B cell (primary cell): ENCODE results near the gene COL9A3. TPM values are rescaled to one million over a fixed set of nuclear protein-coding genes. Genes with fewer than 3 reads are reported as not detected.

Experiments used
- ATAC-seq: fragments of 200-7000 bp; cut with Tn5 transposase; one replicate; pipeline ENCODE4 v1.10.0; 2021; ENCODE audit warnings: low read depth, mild to moderate bottlenecking, moderate number of reproducible peaks, moderate library complexity
- CTCF ChIA-PET: fragments of 350-600 bp; sonication (Branson Sonifier 250); formaldehyde crosslinking; loops from one replicate; lab custom pipeline; 2021; ENCODE audit warnings: antibody characterized with exemption, inconsistent platforms; lab: Charles Lee
- POLR2A ChIA-PET: fragments of 350-600 bp; sonication (Branson Sonifier 250); formaldehyde crosslinking; loops from one replicate; lab custom pipeline; 2021; ENCODE audit warnings: antibody characterized with exemption; lab: Charles Lee
- DNase-seq: peaks from one replicate; pipeline ENCODE4 v3.0.0; 2013
- H2AFZ ChIP-seq: 2 replicates; pipeline ENCODE4 v1.6.1; 2012; ENCODE audit warnings: mild to moderate bottlenecking, low read depth, low read length; ENCODE audit not compliant: insufficient read depth, poor library complexity, severe bottlenecking
- H3K27ac ChIP-seq, 2 donors: 1 replicate in 1 of 2; 2 replicates in 1 of 2; pipeline ENCODE4 v1.5.1; 2012 to 2013; ENCODE audit warnings: low read length in 2 of 2, mild to moderate bottlenecking in 2 of 2, moderate library complexity in 1 of 2
- H3K27me3 ChIP-seq, 4 experiments: fragments of 200-600 bp in 1 of 4; sonication (generic) in 1 of 4; replicated peaks in 1 of 4; 1 replicate in 2 of 4; 2 replicates in 2 of 4; pipeline versions ENCODE4 v1.6.1 to v1.7.0; 2013 to 2016; ENCODE audit warnings: low read length in 3 of 4, mild to moderate bottlenecking in 2 of 4, mixed read lengths in 1 of 4, moderate library complexity in 1 of 4; ENCODE audit not compliant: insufficient read depth in 4 of 4, control insufficient read depth in 3 of 4; ENCODE audit errors: control extremely low read depth in 1 of 4
- H3K36me3 ChIP-seq, 2 experiments: replicated peaks in 1 of 2; 1 replicate in 1 of 2; 2 replicates in 1 of 2; pipeline versions ENCODE4 v1.6.1 to v1.7.1; 2013; ENCODE audit warnings: low read length in 1 of 2; ENCODE audit not compliant: insufficient read depth in 2 of 2, control insufficient read depth in 1 of 2; ENCODE audit errors: control extremely low read depth in 1 of 2, extremely low read depth in 1 of 2
- H3K4me1 ChIP-seq, 2 donors: fragments of 200-600 bp in 1 of 2; sonication (generic) in 1 of 2; 1 replicate in 1 of 2; 2 replicates in 1 of 2; pipeline versions ENCODE4 v1.5.1 to v1.6.1; 2013 to 2017; ENCODE audit warnings: low read length in 2 of 2; ENCODE audit not compliant: control insufficient read depth in 2 of 2, insufficient read depth in 2 of 2
- H3K4me2 ChIP-seq: replicated peaks from 2 replicates; pipeline ENCODE3; 2012; ENCODE audit warnings: mild to moderate bottlenecking, low read depth, low read length; ENCODE audit not compliant: poor library complexity, severe bottlenecking
- H3K4me3 ChIP-seq, 5 experiments: fragments of 200-600 bp in 1 of 5; sonication (generic) in 1 of 5; 1 replicate in 3 of 5; 2 replicates in 2 of 5; pipeline versions ENCODE4 v1.5.1 to v1.7.0; 2011 to 2016; ENCODE audit warnings: low read length in 4 of 5, mild to moderate bottlenecking in 4 of 5, low read depth in 2 of 5, control low read depth in 1 of 5, moderate library complexity in 1 of 5; ENCODE audit not compliant: insufficient read depth in 1 of 5; ENCODE audit errors: control extremely low read depth in 1 of 5, extremely low read depth in 1 of 5
- H3K79me2 ChIP-seq: fragments of 200-600 bp; sonication (generic); one replicate; pipeline ENCODE4 v1.6.0; 2016; ENCODE audit warnings: low read length; ENCODE audit not compliant: control insufficient read depth, insufficient read depth
- H3K9ac ChIP-seq: fragments of 200-600 bp; sonication (generic); 2 replicates; pipeline ENCODE4 v1.6.1; 2017; ENCODE audit warnings: mild to moderate bottlenecking, low read length, moderate library complexity
- H3K9me3 ChIP-seq, 3 donors: one replicate each; pipeline versions ENCODE4 v1.6.1 to v1.7.1; 2013; ENCODE audit warnings: low read length in 2 of 3; ENCODE audit not compliant: control insufficient read depth in 2 of 3, insufficient read depth in 1 of 3; ENCODE audit errors: control extremely low read depth in 1 of 3
- H4K20me1 ChIP-seq: 2 replicates; pipeline ENCODE4 v1.6.0; 2012; ENCODE audit warnings: mild to moderate bottlenecking, low read length; ENCODE audit not compliant: insufficient read depth, control insufficient read depth, poor library complexity, severe bottlenecking
- H3K27ac Mint-ChIP-seq: one replicate; pipeline ENCODE4 v1.8.0; 2021; ENCODE audit warnings: mixed read lengths
- H3K27me3 Mint-ChIP-seq: one replicate; pipeline ENCODE4 v1.8.0; 2021; ENCODE audit warnings: mixed read lengths
- H3K4me1 Mint-ChIP-seq: one replicate; pipeline ENCODE4 v1.8.0; 2021; ENCODE audit warnings: mixed read lengths
- H3K4me3 Mint-ChIP-seq: one replicate; pipeline ENCODE4 v1.8.0; 2021; ENCODE audit warnings: mixed read lengths
- H3K9me3 Mint-ChIP-seq: one replicate; pipeline ENCODE4 v1.8.0; 2022; ENCODE audit warnings: mixed read lengths; ENCODE audit not compliant: insufficient read depth
- EZH2 ChIP-seq: IDR thresholded peaks from 2 replicates; pipeline ENCODE4 v1.6.1; 2012; ENCODE audit warnings: borderline replicate concordance, low read depth, mild to moderate bottlenecking, moderate library complexity, low read length; ENCODE audit not compliant: insufficient read depth, poor library complexity, severe bottlenecking
- WGBS: methylation state at CpG from one replicate; pipeline ENCODE4 v1.1.5; 2013; ENCODE audit warnings: missing lambda C conversion rate; ENCODE audit not compliant: insufficient coverage; 5-methylcytosine and 5-hydroxymethylcytosine counted together
- intact Hi-C: fragments of 100-400 bp; cut with micrococcal nuclease; formaldehyde crosslinking; loops from one replicate; pipeline ENCODE4 v1.10.0; 2022
- polyA plus RNA-seq: library from polyadenylated mRNA; depleted of rRNA; stranded (reverse); fragments of >200 nt; gene quantifications from 2 replicates; pipeline ENCODE4 v1.2.3, GENCODE V29; 2012
- total RNA-seq, 2 donors: library from RNA; stranded (reverse); fragments of 120-200 nt in 1 of 2; gene quantifications; 1 replicate in 1 of 2; 2 replicates in 1 of 2; pipeline versions ENCODE4 v1.2.3 to v1.2.4, GENCODE V29; 2013 to 2022
- TF ChIP-seq, protein P1 (sequence below): fragments of 200-600 bp; IDR thresholded peaks from one replicate; pipeline ENCODE4 v1.8.0; 2022; ENCODE audit warnings: antibody characterized with exemption, mild to moderate bottlenecking

COL9A3 gene
- total and polyA plus RNA-seq, 2 donors (not counting 1 experiment from before 2014, with no cell fraction given), result 10.7 to 96.3 TPM

DNA sequence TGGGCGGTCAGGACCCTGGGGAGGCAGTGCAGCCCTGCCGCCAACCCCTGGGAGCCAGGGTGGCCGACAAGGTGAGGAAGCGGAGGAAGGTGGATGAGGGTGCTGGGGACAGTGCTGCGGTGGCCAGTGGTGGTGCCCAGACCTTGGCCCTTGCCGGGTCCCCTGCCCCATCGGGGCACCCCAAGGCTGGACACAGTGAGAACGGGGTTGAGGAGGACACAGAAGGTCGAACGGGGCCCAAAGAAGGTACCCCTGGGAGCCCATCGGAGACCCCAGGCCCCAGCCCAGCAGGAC is 4.0 kb upstream of the COL9A3 start:
- TF ChIP-seq, protein P1, sequence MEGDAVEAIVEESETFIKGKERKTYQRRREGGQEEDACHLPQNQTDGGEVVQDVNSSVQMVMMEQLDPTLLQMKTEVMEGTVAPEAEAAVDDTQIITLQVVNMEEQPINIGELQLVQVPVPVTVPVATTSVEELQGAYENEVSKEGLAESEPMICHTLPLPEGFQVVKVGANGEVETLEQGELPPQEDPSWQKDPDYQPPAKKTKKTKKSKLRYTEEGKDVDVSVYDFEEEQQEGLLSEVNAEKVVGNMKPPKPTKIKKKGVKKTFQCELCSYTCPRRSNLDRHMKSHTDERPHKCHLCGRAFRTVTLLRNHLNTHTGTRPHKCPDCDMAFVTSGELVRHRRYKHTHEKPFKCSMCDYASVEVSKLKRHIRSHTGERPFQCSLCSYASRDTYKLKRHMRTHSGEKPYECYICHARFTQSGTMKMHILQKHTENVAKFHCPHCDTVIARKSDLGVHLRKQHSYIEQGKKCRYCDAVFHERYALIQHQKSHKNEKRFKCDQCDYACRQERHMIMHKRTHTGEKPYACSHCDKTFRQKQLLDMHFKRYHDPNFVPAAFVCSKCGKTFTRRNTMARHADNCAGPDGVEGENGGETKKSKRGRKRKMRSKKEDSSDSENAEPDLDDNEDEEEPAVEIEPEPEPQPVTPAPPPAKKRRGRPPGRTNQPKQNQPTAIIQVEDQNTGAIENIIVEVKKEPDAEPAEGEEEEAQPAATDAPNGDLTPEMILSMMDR, result no peak
- TF ChIP-seq EZH2, result no peak
- Histone ChIP-seq H3K4me2 (no peak overlapping the region), H3K27me3 (peaks cover 0 to 28% (median 14%) of the 10 kb centered on the region in 4 experiments), H3K36me3 (peaks cover 0 to 54% of the 10 kb centered on the region in 2 experiments), H3K4me1 (peaks cover 12 to 20% of the 10 kb centered on the region in 2 donors), H3K4me3 (no peak overlapping the region), H2AFZ (no peak overlapping the region), H3K9ac (no peak overlapping the region), H3K27ac (no peak overlapping the region), H3K79me2 (peaks cover 7% of the 10 kb centered on the region), H3K9me3 (peaks cover 0 to 18% (median 0%) of the 10 kb centered on the region in 3 donors), H4K20me1 (peaks cover 81% of the 10 kb centered on the region)
- intact Hi-C loops, result no loop called here
- 93% methylated on average over 11 of the region's 11 CpGs for WGBS
- ATAC-seq, result no peak
- Mint-ChIP-seq H3K4me1 (peaks cover 18% of the 10 kb centered on the region), H3K27ac (no peak overlapping the region), H3K27me3 (peaks cover 17% of the 10 kb centered on the region), H3K9me3 (no peaks in the 10 kb centered on the region), H3K4me3 (no peak overlapping the region)
- DNase-seq, result no peak
- ChIA-PET POLR2A (no interaction called here), CTCF (interaction anchor here (0.8 kb wide), 1 partner anchor 10 kb away, joined by 3 read pairs; no protein-coding TSS in a partner anchor)

DNA sequence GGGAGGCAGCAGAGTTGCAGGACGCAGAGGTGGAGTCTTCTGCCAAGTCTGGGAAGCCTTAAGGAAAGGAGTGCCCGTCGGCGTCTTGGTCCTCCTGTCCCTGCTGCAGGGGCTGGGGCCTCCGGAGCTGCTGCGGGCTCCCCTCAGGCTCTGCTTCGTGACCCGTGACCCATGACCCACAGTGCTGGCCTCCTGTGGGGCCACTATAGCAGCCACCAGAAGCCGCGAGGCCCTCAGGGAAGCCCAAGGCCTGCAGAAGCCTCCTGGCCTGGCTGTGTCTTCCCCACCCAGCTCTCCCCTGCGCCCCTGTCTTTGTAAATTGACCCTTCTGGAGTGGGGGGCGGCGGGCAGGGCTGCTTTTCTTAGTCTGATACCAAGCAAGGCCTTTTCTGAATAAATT is 3.3 kb upstream of the COL9A3 start:
- no peaks in the 10 kb centered on the region for H3K9me3 Mint-ChIP-seq
- H3K4me1 Mint-ChIP-seq, result peaks cover 14% of the 10 kb centered on the region
- POLR2A ChIA-PET, result no interaction called here
- H3K4me3 ChIP-seq, result no peak overlapping the region
- no peak overlapping the region for H2AFZ ChIP-seq
- 94% methylated on average over 13 of the region's 13 CpGs for WGBS
- no peak for DNase-seq
- no peak for ATAC-seq
- no peak overlapping the region for H3K9ac ChIP-seq
- H3K9me3 ChIP-seq, result peaks cover 0 to 24% (median 0%) of the 10 kb centered on the region in 3 donors
- peaks cover 0 to 36% (median 17%) of the 10 kb centered on the region in 4 experiments for H3K27me3 ChIP-seq
- TF ChIP-seq, protein P1, result no peak
- no peak overlapping the region for H3K27ac Mint-ChIP-seq
- peaks cover 6% of the 10 kb centered on the region for H3K79me2 ChIP-seq
- H3K27ac ChIP-seq, result no peak overlapping the region
- H3K27me3 Mint-ChIP-seq, result peaks cover 17% of the 10 kb centered on the region
- CTCF ChIA-PET, result no interaction called here
- H3K4me3 Mint-ChIP-seq, result no peak overlapping the region
- H3K4me1 ChIP-seq, result peaks cover 12 to 13% of the 10 kb centered on the region in 2 donors
- H3K4me2 ChIP-seq, result no peak overlapping the region
- intact Hi-C loops, result no loop called here
- peaks cover 74% of the 10 kb centered on the region for H4K20me1 ChIP-seq
- peaks cover 0 to 47% of the 10 kb centered on the region in 2 experiments for H3K36me3 ChIP-seq
